Ascending aorta (tissue), 2 donors: Measurements from ENCODE around the gene HDC. TPM values are rescaled to one million over a fixed set of nuclear protein-coding genes. Genes with fewer than 3 reads are reported as not detected.

Experiments used
- DNase-seq, 2 donors: peaks; one replicate each; pipeline ENCODE4 v3.0.0-alpha.2; 2019; ENCODE audit warnings: low spot score in 2 of 2
- H3K27ac ChIP-seq, 2 donors: fragments of 200-600 bp; sonication (generic); one replicate each; pipeline ENCODE4 v1.5.1; 2016 to 2017; ENCODE audit warnings: mild to moderate bottlenecking in 1 of 2
- H3K27me3 ChIP-seq: fragments of 200-600 bp; sonication (generic); one replicate; pipeline ENCODE4 v1.5.1; 2017
- H3K36me3 ChIP-seq, 2 donors: fragments of 200-600 bp; sonication (generic); one replicate each; pipeline ENCODE4 v1.5.1; 2016
- H3K4me1 ChIP-seq, 2 donors: fragments of 200-600 bp; sonication (generic); one replicate each; pipeline ENCODE4 v1.5.1; 2016 to 2017; ENCODE audit warnings: mild to moderate bottlenecking in 1 of 2
- H3K4me3 ChIP-seq, 2 donors: fragments of 200-600 bp; sonication (generic); one replicate each; pipeline ENCODE4 v1.5.1; 2016 to 2017; ENCODE audit warnings: mild to moderate bottlenecking in 1 of 2
- H3K9me3 ChIP-seq, 2 donors: fragments of 200-600 bp; sonication (generic); one replicate each; pipeline ENCODE4 v1.5.1; 2016
- intact Hi-C: fragments of 100-400 bp; cut with DNase I; formaldehyde crosslinking; loops from one replicate; pipeline ENCODE4 v1.15.1; 2023
- total RNA-seq: library from RNA; depleted of rRNA; stranded (reverse); fragments of >200 nt; gene quantifications from one replicate; pipeline ENCODE4 v1.1.0, GENCODE V29; 2016
- TF ChIP-seq, protein P1 (sequence below), 3 experiments: fragments of 200-600 bp in 2 of 3; fragments of 450-650 bp in 1 of 3; sonication (generic) in 2 of 3; IDR thresholded peaks; one replicate each; pipeline ENCODE4 v1.5.1; 2016 to 2019; ENCODE audit warnings: antibody characterized with exemption in 3 of 3, mild to moderate bottlenecking in 1 of 3, moderate library complexity in 1 of 3

Gene HDC, protein sequence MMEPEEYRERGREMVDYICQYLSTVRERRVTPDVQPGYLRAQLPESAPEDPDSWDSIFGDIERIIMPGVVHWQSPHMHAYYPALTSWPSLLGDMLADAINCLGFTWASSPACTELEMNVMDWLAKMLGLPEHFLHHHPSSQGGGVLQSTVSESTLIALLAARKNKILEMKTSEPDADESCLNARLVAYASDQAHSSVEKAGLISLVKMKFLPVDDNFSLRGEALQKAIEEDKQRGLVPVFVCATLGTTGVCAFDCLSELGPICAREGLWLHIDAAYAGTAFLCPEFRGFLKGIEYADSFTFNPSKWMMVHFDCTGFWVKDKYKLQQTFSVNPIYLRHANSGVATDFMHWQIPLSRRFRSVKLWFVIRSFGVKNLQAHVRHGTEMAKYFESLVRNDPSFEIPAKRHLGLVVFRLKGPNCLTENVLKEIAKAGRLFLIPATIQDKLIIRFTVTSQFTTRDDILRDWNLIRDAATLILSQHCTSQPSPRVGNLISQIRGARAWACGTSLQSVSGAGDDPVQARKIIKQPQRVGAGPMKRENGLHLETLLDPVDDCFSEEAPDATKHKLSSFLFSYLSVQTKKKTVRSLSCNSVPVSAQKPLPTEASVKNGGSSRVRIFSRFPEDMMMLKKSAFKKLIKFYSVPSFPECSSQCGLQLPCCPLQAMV
- total RNA-seq, result not detected

DNA sequence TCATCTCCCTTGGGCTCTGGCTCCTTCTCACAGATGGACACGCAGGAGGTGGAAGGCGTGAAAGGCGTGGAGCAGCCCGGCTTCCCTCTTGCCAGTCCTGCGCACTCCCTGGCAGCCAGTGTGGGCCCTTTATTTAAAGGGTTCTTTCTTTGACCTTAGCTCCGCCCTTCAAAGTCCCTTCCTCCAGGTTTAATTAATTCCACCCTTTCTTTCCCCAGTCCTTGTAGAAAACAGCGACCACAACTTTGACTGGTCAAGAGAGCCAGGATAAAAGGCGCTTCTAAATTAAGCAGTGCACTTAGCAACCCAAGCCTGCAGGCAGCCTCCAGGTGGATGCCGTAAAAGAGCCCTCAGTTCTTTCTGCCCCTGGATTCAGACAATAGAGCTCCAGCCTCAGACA is at the start of gene HDC:
HDC (minus strand) TSS at position 107 of the 400 bp plus-strand sequence; CDS start at position 4, 103 bp downstream.
- no peak within 1 kb of the TSS for H3K27ac ChIP-seq
- intact Hi-C loops, result no loop called here
- no peaks in the 10 kb centered on the region for H3K4me1 ChIP-seq
- DNase-seq, result no peak
- TF ChIP-seq, protein P1, sequence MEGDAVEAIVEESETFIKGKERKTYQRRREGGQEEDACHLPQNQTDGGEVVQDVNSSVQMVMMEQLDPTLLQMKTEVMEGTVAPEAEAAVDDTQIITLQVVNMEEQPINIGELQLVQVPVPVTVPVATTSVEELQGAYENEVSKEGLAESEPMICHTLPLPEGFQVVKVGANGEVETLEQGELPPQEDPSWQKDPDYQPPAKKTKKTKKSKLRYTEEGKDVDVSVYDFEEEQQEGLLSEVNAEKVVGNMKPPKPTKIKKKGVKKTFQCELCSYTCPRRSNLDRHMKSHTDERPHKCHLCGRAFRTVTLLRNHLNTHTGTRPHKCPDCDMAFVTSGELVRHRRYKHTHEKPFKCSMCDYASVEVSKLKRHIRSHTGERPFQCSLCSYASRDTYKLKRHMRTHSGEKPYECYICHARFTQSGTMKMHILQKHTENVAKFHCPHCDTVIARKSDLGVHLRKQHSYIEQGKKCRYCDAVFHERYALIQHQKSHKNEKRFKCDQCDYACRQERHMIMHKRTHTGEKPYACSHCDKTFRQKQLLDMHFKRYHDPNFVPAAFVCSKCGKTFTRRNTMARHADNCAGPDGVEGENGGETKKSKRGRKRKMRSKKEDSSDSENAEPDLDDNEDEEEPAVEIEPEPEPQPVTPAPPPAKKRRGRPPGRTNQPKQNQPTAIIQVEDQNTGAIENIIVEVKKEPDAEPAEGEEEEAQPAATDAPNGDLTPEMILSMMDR (IDR thresholded peaks at IDR 0.05), result no peak
- H3K4me3 ChIP-seq, result no peak within 1 kb of the TSS
- no peaks in the 10 kb centered on the region for H3K36me3 ChIP-seq
- no peaks in the 10 kb centered on the region for H3K9me3 ChIP-seq
- H3K27me3 ChIP-seq, result no peaks in the 10 kb centered on the region

DNA sequence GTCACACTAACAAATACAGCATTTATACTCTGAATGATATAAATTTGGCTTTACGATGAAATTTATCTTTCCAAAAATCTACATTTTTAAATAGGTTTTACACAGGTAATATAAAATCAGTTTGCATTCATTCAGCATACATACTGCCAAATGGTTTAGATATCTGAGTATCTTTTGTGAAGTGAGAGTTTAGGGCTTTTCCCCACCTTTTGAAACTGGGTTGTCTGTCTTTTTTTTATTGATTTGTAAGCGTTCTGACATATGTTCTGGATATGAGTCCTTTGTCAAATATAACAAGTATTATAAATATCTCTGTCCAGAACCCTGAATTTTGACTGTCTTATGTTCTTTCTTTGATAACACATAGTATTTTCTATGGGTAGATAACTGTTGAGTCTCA is 47.1 kb upstream of the HDC start:
- no peak overlapping the region for H3K27ac ChIP-seq
- no peaks in the 10 kb centered on the region for H3K27me3 ChIP-seq
- intact Hi-C loops, result loop anchor here (10.0 kb wide), 1 partner anchor 62 kb away; no protein-coding TSS in a partner anchor
- no peak overlapping the region for H3K4me3 ChIP-seq
- TF ChIP-seq, protein P1 (IDR thresholded peaks at IDR 0.05), result no peak
- H3K36me3 ChIP-seq, result peaks cover 0 to 6% of the 10 kb centered on the region in 2 donors
- no peaks in the 10 kb centered on the region for H3K4me1 ChIP-seq
- H3K9me3 ChIP-seq, result no peaks in the 10 kb centered on the region
- no peak for DNase-seq

DNA sequence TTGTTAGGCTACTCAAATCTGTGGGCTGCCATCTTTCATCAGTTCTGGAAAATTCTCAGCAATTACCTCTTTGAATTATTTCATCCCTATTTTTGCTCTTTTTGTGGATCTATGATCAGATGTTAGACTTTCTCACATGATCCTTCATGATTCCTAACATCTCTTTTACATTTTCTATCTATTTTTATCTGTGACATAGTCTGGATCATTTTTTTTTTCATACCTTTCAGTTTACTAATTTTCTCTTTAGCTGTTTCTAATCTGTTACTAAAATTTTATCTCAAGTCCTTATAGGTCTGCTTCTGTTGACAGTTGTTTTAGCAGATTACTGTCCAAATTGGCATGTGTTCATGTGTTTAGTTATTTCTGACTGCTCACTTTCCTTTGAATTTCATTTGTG is 42.3 kb upstream of the HDC start:
- Histone ChIP-seq H3K4me3 (no peak overlapping the region), H3K9me3 (no peaks in the 10 kb centered on the region), H3K27me3 (no peaks in the 10 kb centered on the region), H3K4me1 (no peaks in the 10 kb centered on the region), H3K27ac (no peak overlapping the region), H3K36me3 (peaks cover 7 to 20% of the 10 kb centered on the region in 2 donors)
- TF ChIP-seq, protein P1 (IDR thresholded peaks at IDR 0.05), result no peak
- intact Hi-C loops, result no loop called here
- no peak for DNase-seq

DNA sequence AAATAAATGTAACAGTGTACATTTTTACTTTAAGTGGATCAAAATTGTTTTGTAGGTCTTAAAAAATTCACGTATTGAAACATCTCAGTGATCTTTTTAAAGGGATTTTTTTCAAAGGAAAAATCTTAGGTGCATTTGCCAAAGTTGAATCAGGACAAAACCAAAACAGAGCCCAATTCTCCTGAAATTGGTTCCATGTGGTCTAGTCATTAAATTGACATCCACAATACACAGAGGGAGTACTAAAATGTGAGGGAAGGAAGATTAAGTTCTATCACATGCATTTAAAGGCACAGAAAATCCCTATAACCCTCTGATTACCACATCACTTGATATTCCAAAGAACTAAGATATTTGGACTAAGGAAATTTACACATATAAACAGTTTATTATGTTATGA is 39.3 kb upstream of the HDC start:
- no peaks in the 10 kb centered on the region for H3K4me1 ChIP-seq
- DNase-seq, result no peak
- no peaks in the 10 kb centered on the region for H3K27me3 ChIP-seq
- no peaks in the 10 kb centered on the region for H3K9me3 ChIP-seq
- no peak overlapping the region for H3K27ac ChIP-seq
- H3K4me3 ChIP-seq, result no peak overlapping the region
- TF ChIP-seq, protein P1 (IDR thresholded peaks at IDR 0.05), result no peak
- intact Hi-C loops, result no loop called here
- H3K36me3 ChIP-seq, result peaks cover 23 to 43% of the 10 kb centered on the region in 2 donors

DNA sequence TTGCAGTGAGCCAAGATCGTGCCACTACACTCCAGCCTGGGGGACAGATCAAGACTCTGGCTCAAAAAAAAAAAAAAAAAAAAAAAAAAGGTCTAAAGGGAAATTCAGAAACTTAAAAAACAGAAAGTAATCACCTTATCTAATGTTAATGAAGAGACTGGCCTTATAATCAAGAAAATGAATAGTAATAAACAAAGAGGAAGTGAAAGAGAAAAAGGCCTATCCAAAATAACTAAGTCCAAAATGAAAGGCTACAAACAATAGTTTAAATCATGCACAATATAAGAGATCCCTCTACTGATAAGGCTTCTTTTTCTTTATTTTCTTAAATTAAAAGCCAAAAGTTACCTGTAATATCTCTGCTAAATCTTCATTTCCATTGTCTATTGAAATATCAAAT is 37.1 kb upstream of the HDC start:
- intact Hi-C loops, result no loop called here
- peaks cover 28 to 58% of the 10 kb centered on the region in 2 donors for H3K36me3 ChIP-seq

More for the DNA sequence above, 37.1 kb upstream of the HDC start:
- TF ChIP-seq, protein P1 (IDR thresholded peaks at IDR 0.05), result no peak
- no peak overlapping the region for H3K27ac ChIP-seq
- no peak overlapping the region for H3K4me3 ChIP-seq
- H3K27me3 ChIP-seq, result no peaks in the 10 kb centered on the region
- H3K4me1 ChIP-seq, result no peaks in the 10 kb centered on the region
- DNase-seq, result no peak
- no peaks in the 10 kb centered on the region for H3K9me3 ChIP-seq
